Psoas muscle (tissue), 8 donors: ENCODE results near the gene ZBTB24. TPM values are rescaled to one million over a fixed set of nuclear protein-coding genes. Genes with fewer than 3 reads are reported as not detected.

Experiments used
- ATAC-seq, 4 donors: fragments of 200-7000 bp; cut with Tn5 transposase; one replicate each; pipeline ENCODE4 v1.9.1; 2020; ENCODE audit warnings: moderate library complexity in 3 of 4, mild to moderate bottlenecking in 2 of 4
- DNase-seq, 2 donors: peaks; one replicate each; pipeline ENCODE4 v3.0.0-alpha.2; 2020
- H3K27ac ChIP-seq: fragments of 200-600 bp; one replicate; pipeline ENCODE4 v1.8.0; 2022
- H3K27me3 ChIP-seq, 3 donors: fragments of 200-600 bp in 1 of 3; one replicate each; pipeline versions ENCODE4 v1.6.1 to v1.8.0; 2013 to 2022; ENCODE audit warnings: low read length in 2 of 3, mild to moderate bottlenecking in 2 of 3, moderate library complexity in 1 of 3; ENCODE audit not compliant: insufficient read depth in 3 of 3
- H3K36me3 ChIP-seq, 2 donors: fragments of 200-600 bp in 1 of 2; one replicate each; pipeline versions ENCODE4 v1.6.1 to v1.8.0; 2013 to 2022; ENCODE audit warnings: low read depth in 1 of 2, mild to moderate bottlenecking in 1 of 2, moderate library complexity in 1 of 2; ENCODE audit not compliant: insufficient read depth in 1 of 2
- H3K4me1 ChIP-seq: fragments of 200-600 bp; one replicate; pipeline ENCODE4 v1.8.0; 2022
- H3K4me3 ChIP-seq: fragments of 200-600 bp; one replicate; pipeline ENCODE4 v1.8.0; 2022; ENCODE audit warnings: mild to moderate bottlenecking
- H3K9me3 ChIP-seq: fragments of 200-600 bp; one replicate; pipeline ENCODE4 v1.8.0; 2022
- CTCF ChIP-seq: fragments of 200-600 bp; IDR thresholded peaks from one replicate; pipeline ENCODE4 v1.8.0; 2022; ENCODE audit warnings: antibody characterized with exemption
- WGBS, 3 donors: extraction: QIAGEN DNeasy Blood & Tissue Kit; methylation state at CpG; one replicate each; pipeline versions ENCODE4 v1.1.6 to v1.1.7; 2013; 5-methylcytosine and 5-hydroxymethylcytosine counted together
- intact Hi-C, 2 donors: fragments of 100-400 bp; cut with DNase I; formaldehyde crosslinking; loops; one replicate each; pipeline versions ENCODE4 v1.11.0 to v1.14.2; 2022
- polyA plus RNA-seq, 3 donors: library from polyadenylated mRNA; stranded (reverse); fragments of 200-250 nt; gene quantifications; one replicate each; pipeline ENCODE4 v1.2.3, GENCODE V29; 2013
- total RNA-seq, 4 donors: library from RNA; stranded (reverse); fragmentation: NEBNext Ultra II Directional in 2 of 4; extraction: Animal tissue kit (Norgen Biotek cat#: 25700) in 2 of 4; gene quantifications; one replicate each; pipeline versions ENCODE4 v1.2.1 to v1.2.4, GENCODE V29; 2021 to 2023
- donor health status: healthy with polysubstance abuse.
- donor health status: DM: no; HTN: no; CAD: no; lungs with moderate emphysema.
- donor health status: Bipolar disorder and iron deficiency.
- donor health status: healthy.
- donor health status: DM: yes; HTN: yes; CAD: no.
- donor health status: DM: no; HTN: no; CAD: no.
- donor health status: DM: no; HTN: no; CAD: no.
- donor health status: DM: yes; HTN: yes; CAD: no.

The ZBTB24 gene
- total and polyA plus RNA-seq, 7 donors: 2.3 to 5.8 (median 5.3) TPM

GRCh38 chr6:109498052-109498451, 15.0 kb upstream of the ZBTB24 start:
- intact Hi-C loops: no loop called here
- DNase-seq (no peak), ATAC-seq (no peak)
- Histone ChIP-seq H3K27me3 (no peaks in the 10 kb centered on the region), H3K27ac (no peak overlapping the region), H3K36me3 (no peaks in the 10 kb centered on the region), H3K9me3 (no peaks in the 10 kb centered on the region), H3K4me3 (no peak overlapping the region), H3K4me1 (no peaks in the 10 kb centered on the region)
- TF ChIP-seq CTCF: no peak
- 76 to 87% (median 86%) methylated on average over 4 of the region's 4 CpGs for WGBS, 3 donors

- ATAC-seq (no peak), DNase-seq (no peak)
- no peak overlapping the region for H3K27ac ChIP-seq
- H3K4me3 ChIP-seq: no peak overlapping the region
- TF ChIP-seq CTCF: no peak
- H3K4me1 ChIP-seq: no peaks in the 10 kb centered on the region
- H3K36me3 ChIP-seq: no peaks in the 10 kb centered on the region
- H3K27me3 ChIP-seq: no peaks in the 10 kb centered on the region
- no peaks in the 10 kb centered on the region for H3K9me3 ChIP-seq
- WGBS, 3 donors: 77 to 79% (median 79%) methylated on average over 9 of the region's 9 CpGs
- intact Hi-C loops: no loop called here
Observed at GRCh38 chr6:109496036-109496772, 13.2 kb upstream of the ZBTB24 start.

GRCh38 chr6:109493865-109494264, 10.8 kb upstream of the ZBTB24 start:
- Histone ChIP-seq H3K4me3 (no peak overlapping the region), H3K27me3 (no peaks in the 10 kb centered on the region), H3K27ac (no peak overlapping the region), H3K4me1 (no peaks in the 10 kb centered on the region), H3K9me3 (no peaks in the 10 kb centered on the region), H3K36me3 (no peaks in the 10 kb centered on the region)
- intact Hi-C loops: no loop called here
- WGBS, 3 donors: 91 to 93% (median 93%) methylated on average over 1 of the region's 1 CpG
- TF ChIP-seq CTCF: no peak
- ATAC-seq: no peak
- DNase-seq: no peak

- no peak for TF ChIP-seq CTCF
- intact Hi-C loops: no loop called here
- Histone ChIP-seq H3K36me3 (no peaks in the 10 kb centered on the region), H3K4me1 (no peaks in the 10 kb centered on the region), H3K27ac (no peak overlapping the region), H3K9me3 (no peaks in the 10 kb centered on the region), H3K27me3 (no peaks in the 10 kb centered on the region), H3K4me3 (no peak overlapping the region)
- ATAC-seq: no peak
- WGBS, 3 donors: 43 to 47% (median 47%) methylated on average over 5 of the region's 5 CpGs
- no peak for DNase-seq
Observed at GRCh38 chr6:109491207-109491938, 8.4 kb upstream of the ZBTB24 start.
